Esophagus squamous epithelium (tissue), 4 donors: ENCODE data around the gene RPH3AL.

Experiments used
- CTCF ChIP-seq, 6 experiments: fragments of 450-650 bp in 4 of 6; fragments of 200-600 bp in 2 of 6; sonication (generic) in 2 of 6; IDR thresholded peaks; one replicate each; pipeline ENCODE4 v1.5.1; 2016 to 2019; ENCODE audit warnings: antibody characterized with exemption in 6 of 6, mild to moderate bottlenecking in 4 of 6, moderate library complexity in 4 of 6
- POLR2A ChIP-seq, 4 donors: fragments of 450-650 bp; IDR thresholded peaks; one replicate each; pipeline ENCODE4 v1.6.1; 2017; ENCODE audit warnings: antibody characterized with exemption in 4 of 4, mild to moderate bottlenecking in 4 of 4, moderate library complexity in 3 of 4

- no peak for TF ChIP-seq POLR2A (IDR thresholded peaks at IDR 0.05)
- no peak for TF ChIP-seq CTCF (IDR thresholded peaks at IDR 0.05)
Observed at GRCh38 chr17:285751-286422, 66.7 kb downstream of the RPH3AL start.
